Spleen (tissue), 11 donors: ENCODE measurements around the gene CDHR2. TPM values are rescaled to one million over a fixed set of nuclear protein-coding genes. Genes with fewer than 3 reads are reported as not detected.

Source experiments
- DNase-seq: peaks from one replicate; pipeline ENCODE4 v3.0.0-alpha.2; 2020
- H3K27ac ChIP-seq, 8 donors: fragments of 200-600 bp; sonication (generic) in 7 of 8; 1 replicate in 4 of 8; 2 replicates in 4 of 8; pipeline versions ENCODE4 v1.5.0 to v1.8.0; 2016 to 2021; ENCODE audit warnings: inconsistent platforms in 4 of 8, mild to moderate bottlenecking in 4 of 8, moderate library complexity in 1 of 8
- H3K27me3 ChIP-seq, 7 donors: fragments of 200-600 bp; sonication (generic) in 6 of 7; replicated peaks in 1 of 7; 1 replicate in 4 of 7; 2 replicates in 3 of 7; pipeline versions ENCODE4 v1.5.0 to v1.8.0; 2016 to 2021; ENCODE audit warnings: inconsistent platforms in 3 of 7, mild to moderate bottlenecking in 1 of 7
- H3K36me3 ChIP-seq, 6 donors: fragments of 200-600 bp; sonication (generic) in 5 of 6; 1 replicate in 4 of 6; 2 replicates in 2 of 6; pipeline versions ENCODE4 v1.5.0 to v1.8.0; 2016 to 2021; ENCODE audit warnings: inconsistent platforms in 2 of 6
- H3K4me1 ChIP-seq, 6 donors: fragments of 200-600 bp; sonication (generic) in 5 of 6; 1 replicate in 3 of 6; 2 replicates in 3 of 6; pipeline versions ENCODE4 v1.5.0 to v1.8.0; 2016 to 2021; ENCODE audit warnings: inconsistent platforms in 3 of 6
- H3K4me3 ChIP-seq, 8 donors: fragments of 200-600 bp; sonication (generic) in 7 of 8; 1 replicate in 4 of 8; 2 replicates in 4 of 8; pipeline versions ENCODE4 v1.5.0 to v1.8.0; 2016 to 2021; ENCODE audit warnings: inconsistent platforms in 4 of 8, mild to moderate bottlenecking in 4 of 8, moderate library complexity in 2 of 8
- H3K9me3 ChIP-seq, 8 donors: fragments of 200-600 bp; sonication (generic) in 7 of 8; 1 replicate in 4 of 8; 2 replicates in 4 of 8; pipeline versions ENCODE4 v1.5.0 to v1.8.0; 2016 to 2021; ENCODE audit warnings: inconsistent platforms in 4 of 8
- CTCF ChIP-seq, 11 experiments: fragments of 200-600 bp in 7 of 11; fragments of 450-650 bp in 4 of 11; sonication (generic) in 4 of 11; IDR thresholded peaks in 8 of 11; conservative IDR thresholded peaks in 3 of 11; 1 replicate in 7 of 11; 2 replicates in 4 of 11; pipeline versions ENCODE4 v1.4.0 to v1.8.0; 2016 to 2021; ENCODE audit warnings: antibody characterized with exemption in 11 of 11, inconsistent platforms in 4 of 11, mild to moderate bottlenecking in 1 of 11
- POLR2A ChIP-seq, 3 donors: fragments of 450-650 bp; IDR thresholded peaks; one replicate each; pipeline ENCODE4 v1.5.1; 2017; ENCODE audit warnings: antibody characterized with exemption in 3 of 3, mild to moderate bottlenecking in 1 of 3
- POLR2AphosphoS5 ChIP-seq, 3 donors: sonication (generic); formaldehyde crosslinking; IDR thresholded peaks; one replicate each; pipeline ENCODE4 v1.5.1; 2017; ENCODE audit warnings: antibody characterized with exemption in 3 of 3
- WGBS, 5 donors: extraction: QIAGEN DNeasy Blood & Tissue Kit in 3 of 5; methylation state at CpG; one replicate each; pipeline versions ENCODE4 v1.1.5 to v1.1.7; 2013 to 2018; 5-methylcytosine and 5-hydroxymethylcytosine counted together
- intact Hi-C: fragments of 100-400 bp; cut with DNase I; formaldehyde crosslinking; loops from one replicate; pipeline ENCODE4 v1.15.0; 2023; ENCODE audit warnings: low total_unique reads
- polyA plus RNA-seq, 3 donors: library from polyadenylated mRNA; stranded (reverse); fragments of 200-250 nt; gene quantifications; one replicate each; pipeline ENCODE4 v1.2.1, GENCODE V29; 2013
- total RNA-seq, 7 donors: library from RNA; depleted of rRNA in 3 of 7; stranded (reverse); fragments of >200 nt in 3 of 7; fragmentation: NEBNext Ultra II Directional in 4 of 7; extraction: Animal tissue kit (Norgen Biotek cat#: 25700) in 4 of 7; gene quantifications; one replicate each; pipeline versions ENCODE4 v1.1.0 to v1.2.1, GENCODE V29; 2016 to 2021
- donor health status: healthy with polysubstance abuse.
- donor health status: DM: no; HTN: no; CAD: no; lungs with moderate emphysema.
- donor health status: DM: no; HTN: no; CAD: no.
- donor health status: Bipolar disorder and iron deficiency.
- donor health status: healthy.
- donor health status: DM: no; HTN: no; CAD: no.
- donor health status: DM: yes; HTN: yes; CAD: no.

CDHR2 gene
- total and polyA plus RNA-seq, 10 donors, result 0.02 to 1.4 (median 0.33) TPM; not detected in 2

- H3K27me3 ChIP-seq, result peaks cover 8 to 89% (median 42%) of the 10 kb centered on the region in 7 donors
- no peak overlapping the region for H3K27ac ChIP-seq
- H3K4me1 ChIP-seq, result peaks cover 12 to 48% (median 25%) of the 10 kb centered on the region in 6 donors
- no peak for TF ChIP-seq CTCF (IDR thresholded peaks at IDR 0.05 in 8 of 11, conservative IDR thresholded peaks at IDR 0.05 in 3 of 11)
- no peak for TF ChIP-seq POLR2AphosphoS5 (IDR thresholded peaks at IDR 0.05)
- no peak for TF ChIP-seq POLR2A (IDR thresholded peaks at IDR 0.05)
- WGBS, 5 donors, result 72 to 91% (median 82%) methylated on average over 2 of the region's 2 CpGs
- no peak overlapping the region for H3K4me3 ChIP-seq
- H3K9me3 ChIP-seq, result no peaks in the 10 kb centered on the region
- no peak for DNase-seq
- H3K36me3 ChIP-seq, result no peaks in the 10 kb centered on the region
- intact Hi-C loops, result no loop called here
Observed at GRCh38 chr5:176632745-176633144, 83.6 kb downstream of the CDHR2 start.

- intact Hi-C loops, result no loop called here
- H3K36me3 ChIP-seq, result no peaks in the 10 kb centered on the region
- DNase-seq, result no peak
- no peak overlapping the region for H3K4me3 ChIP-seq
- H3K9me3 ChIP-seq, result no peaks in the 10 kb centered on the region
- H3K27me3 ChIP-seq, result peaks cover 8 to 80% (median 37%) of the 10 kb centered on the region in 7 donors
- 8 to 19% (median 12%) methylated on average over 6 of the region's 6 CpGs for WGBS, 5 donors
- no peak overlapping the region for H3K27ac ChIP-seq
- peaks cover 12 to 48% (median 25%) of the 10 kb centered on the region in 6 donors for H3K4me1 ChIP-seq
- TF ChIP-seq POLR2AphosphoS5 (IDR thresholded peaks at IDR 0.05) (no peak), CTCF (IDR thresholded peaks at IDR 0.05 in 8 of 11, conservative IDR thresholded peaks at IDR 0.05 in 3 of 11) (no peak), POLR2A (IDR thresholded peaks at IDR 0.05) (no peak)
Observed at GRCh38 chr5:176633598-176633997, 84.5 kb downstream of the CDHR2 start.

GRCh38 chr5:176636426-176636825 is 87.3 kb downstream of the CDHR2 start:
- Histone ChIP-seq H3K36me3 (no peaks in the 10 kb centered on the region), H3K9me3 (no peaks in the 10 kb centered on the region), H3K4me1 (peaks cover 0 to 20% (median 8%) of the 10 kb centered on the region in 6 donors), H3K4me3 (no peak overlapping the region), H3K27me3 (peaks cover 0 to 52% (median 16%) of the 10 kb centered on the region in 7 donors), H3K27ac (no peak overlapping the region)
- intact Hi-C loops, result no loop called here
- 61 to 72% (median 62%) methylated on average over 9 of the region's 9 CpGs for WGBS, 5 donors
- TF ChIP-seq CTCF (IDR thresholded peaks at IDR 0.05 in 8 of 11, conservative IDR thresholded peaks at IDR 0.05 in 3 of 11) (no peak), POLR2AphosphoS5 (IDR thresholded peaks at IDR 0.05) (no peak), POLR2A (IDR thresholded peaks at IDR 0.05) (no peak)
- no peak for DNase-seq

- DNase-seq, result no peak
- peaks cover 0 to 42% (median 16%) of the 10 kb centered on the region in 7 donors for H3K27me3 ChIP-seq
Observed at GRCh38 chr5:176637556-176637955, 88.4 kb downstream of the CDHR2 start.

More at GRCh38 chr5:176637556-176637955, 88.4 kb downstream of the CDHR2 start:
- 58 to 64% (median 59%) methylated on average over 4 of the region's 4 CpGs for WGBS, 5 donors
- no peak overlapping the region for H3K4me3 ChIP-seq
- H3K36me3 ChIP-seq, result no peaks in the 10 kb centered on the region
- peaks cover 0 to 16% (median 8%) of the 10 kb centered on the region in 6 donors for H3K4me1 ChIP-seq
- TF ChIP-seq CTCF (IDR thresholded peaks at IDR 0.05 in 8 of 11, conservative IDR thresholded peaks at IDR 0.05 in 3 of 11), result no peak
- no peak for TF ChIP-seq POLR2A (IDR thresholded peaks at IDR 0.05)
- TF ChIP-seq POLR2AphosphoS5 (IDR thresholded peaks at IDR 0.05), result no peak
- intact Hi-C loops, result no loop called here
- H3K27ac ChIP-seq, result no peak overlapping the region
- no peaks in the 10 kb centered on the region for H3K9me3 ChIP-seq
